ENCODE data around the gene OR10A6.

GRCh38 chr11:7882860-7883259, 48.2 kb downstream of the OR10A6 start:
- TF ChIP-seq CTCF (IDR thresholded peaks at IDR 0.05), result no peak
- TF ChIP-seq POLR2A (IDR thresholded peaks at IDR 0.05), result no peak

Measured in Peyer's patch (tissue), 4 donors.